Glomerular visceral epithelial cell (primary cell): ENCODE measurements around the gene HSPG2.
A peak's percentile ranks its signal among the peaks of the same experiment; 100 is the strongest.

Experiments used
- DNase-seq: peaks from one replicate; pipeline ENCODE4 v3.0.0-alpha.2; 2016; ENCODE audit errors: extremely low spot score

HSPG2 gene

DNA sequence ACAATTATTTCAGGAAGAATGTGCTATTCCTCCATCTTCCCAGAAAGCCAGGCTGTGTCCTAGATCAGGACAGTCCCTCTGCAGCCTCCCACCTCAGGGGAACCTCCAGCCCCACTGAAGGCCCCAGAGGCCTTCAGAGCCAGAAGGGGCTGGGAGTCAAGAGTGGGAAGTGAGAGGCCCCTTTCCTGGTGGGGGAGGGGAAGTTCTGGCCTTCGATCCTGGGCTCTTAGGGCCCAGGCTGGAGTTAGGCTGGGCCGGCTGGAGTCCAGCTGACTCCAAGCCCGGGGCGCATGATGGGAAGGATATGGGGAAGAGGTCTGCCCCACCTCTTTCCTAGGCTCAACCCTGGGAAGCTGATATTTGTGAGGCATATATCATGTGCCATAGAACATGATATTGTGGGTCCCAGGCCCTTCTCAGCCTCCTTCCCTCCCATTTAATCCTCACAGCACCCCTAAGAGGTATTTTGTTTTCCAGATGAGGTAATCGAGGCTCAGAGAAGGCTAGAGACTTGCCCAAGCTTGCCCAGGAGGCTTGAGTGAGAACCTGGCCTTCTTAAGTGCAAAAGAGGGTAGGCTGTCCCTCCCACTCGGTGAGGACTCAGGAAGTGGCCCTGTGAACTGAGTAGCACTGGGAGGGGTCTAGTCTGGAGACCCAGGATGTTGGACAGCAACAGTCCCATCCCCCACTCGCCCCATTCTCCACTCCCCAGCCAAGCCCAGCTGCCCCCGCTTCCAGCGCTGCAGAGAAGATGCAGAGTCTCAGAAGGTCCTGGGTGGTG, 18.6 kb upstream of the HSPG2 start:
- peak; percentile 35 for DNase-seq

DNA sequence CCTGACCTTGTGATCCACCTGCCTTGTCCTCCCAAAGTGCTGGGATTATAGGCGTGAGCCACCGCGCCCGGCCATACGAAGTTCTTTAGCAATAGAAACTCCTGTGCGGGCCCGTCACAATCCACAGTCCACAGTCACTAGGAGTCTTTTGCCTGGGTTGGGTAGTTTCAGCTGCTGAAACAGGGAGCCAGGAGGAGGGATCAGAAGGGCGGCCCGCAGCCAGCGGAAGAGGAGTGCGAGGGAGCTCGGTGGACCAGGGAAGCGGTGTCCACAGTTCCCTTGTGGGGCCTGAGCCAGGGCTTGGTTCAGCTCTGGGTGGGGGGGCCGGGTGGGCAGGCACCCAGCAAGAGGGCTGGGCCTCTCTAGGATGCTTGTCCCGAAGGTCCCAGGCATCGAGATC, 17.9 kb upstream of the HSPG2 start:
- no peak for DNase-seq

DNA sequence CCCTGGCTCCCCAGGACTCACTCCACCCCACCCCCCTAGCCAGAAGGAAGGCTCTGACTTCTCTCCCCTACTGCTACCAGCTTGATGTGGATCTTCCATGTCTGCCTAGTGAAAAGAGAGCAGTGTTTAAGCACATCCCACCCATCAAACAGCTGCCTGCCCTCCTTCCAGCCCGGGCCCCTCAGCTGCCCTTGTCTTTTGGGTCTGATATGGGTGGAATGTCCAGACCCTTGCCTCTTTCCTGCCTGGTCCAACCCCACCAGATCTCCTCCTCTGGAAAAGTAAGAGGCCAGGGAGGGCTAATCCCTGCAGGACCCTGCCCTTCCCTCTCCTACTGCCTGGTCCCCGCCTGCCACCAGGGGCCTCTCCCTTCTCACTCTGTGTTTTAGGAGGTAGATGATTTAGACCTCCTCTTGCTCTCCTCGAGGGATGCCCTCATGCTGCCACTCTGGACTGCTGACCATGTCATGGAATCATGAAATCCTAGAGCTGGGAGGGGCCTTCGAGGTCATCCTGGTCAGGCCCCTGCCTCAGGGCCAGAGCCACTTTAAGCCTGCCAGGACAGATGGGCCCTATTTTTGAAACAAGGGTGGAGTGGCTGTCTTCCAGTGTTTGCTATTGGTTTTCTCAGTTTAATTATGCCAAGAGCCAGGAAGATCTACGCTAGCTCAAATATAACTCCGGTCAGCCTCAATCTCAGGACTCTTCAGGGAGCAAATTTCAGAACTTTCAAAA, 15.8 kb upstream of the HSPG2 start:
- DNase-seq = no peak

DNA sequence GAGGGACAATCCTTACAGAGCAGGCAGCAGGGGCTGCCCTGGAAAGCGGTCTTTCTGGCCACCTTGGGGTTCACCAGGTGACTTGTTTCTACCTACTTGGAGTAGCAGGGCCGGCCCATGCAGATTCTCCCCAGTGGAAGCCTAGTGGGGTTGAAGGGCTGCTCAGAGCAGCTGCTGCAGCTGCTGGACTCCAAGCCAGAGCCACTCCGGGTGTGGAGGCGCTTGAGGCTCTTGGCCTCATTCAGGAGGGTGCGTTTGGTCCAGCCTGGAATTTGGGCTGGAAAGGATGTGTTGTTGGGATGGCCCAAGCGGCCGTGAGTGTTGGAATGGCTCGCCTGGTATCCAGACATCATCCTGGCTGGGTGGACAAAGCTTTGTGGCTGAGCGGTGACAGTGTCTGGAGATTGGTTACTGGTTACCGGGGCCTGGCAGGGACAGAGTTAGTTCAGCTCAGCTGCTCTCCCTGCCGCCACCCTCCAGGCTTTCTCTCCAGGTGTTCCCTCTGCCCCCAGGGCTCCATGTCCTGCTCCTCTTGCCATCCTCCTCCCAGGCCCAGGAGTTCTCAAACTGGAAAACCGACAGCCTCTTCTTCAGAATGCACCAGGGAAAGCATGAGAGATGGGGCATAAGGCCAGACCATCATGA, 14.2 kb upstream of the HSPG2 start:
- DNase-seq = no peak

DNA sequence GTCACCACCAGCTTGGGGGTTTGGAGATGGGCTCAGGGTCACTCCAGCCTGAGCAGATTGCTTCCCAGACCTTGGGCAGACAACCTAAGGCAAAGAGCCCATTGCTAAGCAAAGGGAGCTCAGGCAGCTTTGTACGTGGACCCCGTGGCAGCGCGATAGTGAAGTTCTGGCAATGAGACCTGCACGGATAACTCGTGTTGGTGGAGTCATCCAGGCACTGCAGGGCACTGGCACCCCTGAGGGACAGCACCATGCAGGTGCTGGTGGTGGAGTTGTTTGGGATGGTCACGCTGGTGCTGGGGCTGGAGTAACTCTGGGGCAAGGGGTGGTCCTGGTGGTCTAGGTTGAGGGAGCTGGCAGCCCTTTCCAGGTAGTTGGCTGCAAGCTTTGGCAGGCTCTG, 13.6 kb upstream of the HSPG2 start:
- no peak for DNase-seq

GRCh38 chr1:21946836-21947587, 9.9 kb upstream of the HSPG2 start:
- no peak for DNase-seq

GRCh38 chr1:21944733-21945073, 7.6 kb upstream of the HSPG2 start:
- DNase-seq = no peak

DNA sequence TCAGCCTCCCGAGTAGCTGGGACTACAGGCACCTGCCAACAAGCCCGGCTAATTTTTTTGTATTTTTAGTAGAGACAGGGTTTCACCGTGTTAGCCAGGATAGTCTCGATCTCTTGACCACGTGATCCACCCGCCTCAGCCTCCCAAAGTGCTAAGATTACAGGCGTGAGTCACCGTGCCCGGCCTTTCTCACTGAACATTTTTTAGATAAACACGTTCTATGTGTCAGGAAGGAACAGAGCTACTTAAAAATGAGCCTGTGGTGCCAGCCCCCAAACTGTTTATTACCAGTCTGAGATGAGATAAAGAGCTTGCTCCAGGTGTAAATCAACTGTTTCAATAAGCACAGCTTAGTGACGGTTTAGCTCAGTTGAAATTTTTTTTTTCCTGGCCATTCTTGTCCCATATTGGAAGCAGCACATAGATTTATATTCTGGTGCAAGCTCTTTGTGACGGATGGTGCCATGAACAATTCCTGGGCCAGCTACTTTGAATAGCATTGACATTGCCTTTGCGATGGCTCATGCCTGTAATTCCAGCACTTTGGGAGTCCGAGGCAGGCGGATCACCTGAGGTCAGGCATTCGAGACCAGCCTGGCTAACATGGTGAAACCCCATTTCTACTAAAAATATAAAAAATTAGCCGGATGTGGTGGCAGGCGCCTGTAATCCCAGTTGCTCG, 6.0 kb upstream of the HSPG2 start:
- peak; percentile 30 for DNase-seq

DNA sequence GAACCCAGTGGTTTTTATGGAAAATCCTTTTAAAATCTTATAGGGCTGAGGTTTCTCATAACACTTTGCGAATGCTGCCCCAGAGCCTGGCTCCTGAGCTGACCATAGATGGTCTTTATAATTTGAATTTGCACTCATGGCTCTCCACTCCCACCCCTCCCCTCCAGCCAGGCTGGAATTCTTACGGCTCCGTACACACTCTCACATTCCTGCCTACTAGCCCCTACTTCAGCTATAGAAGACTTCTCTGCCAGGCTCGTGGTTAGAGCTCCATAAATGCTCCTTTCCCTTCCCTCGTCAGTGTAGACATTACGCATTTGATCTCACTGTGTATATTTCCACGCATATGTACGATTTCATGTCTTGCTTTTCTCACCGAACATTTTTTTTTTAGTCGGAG, 5.4 kb upstream of the HSPG2 start:
- DNase-seq = no peak

DNA sequence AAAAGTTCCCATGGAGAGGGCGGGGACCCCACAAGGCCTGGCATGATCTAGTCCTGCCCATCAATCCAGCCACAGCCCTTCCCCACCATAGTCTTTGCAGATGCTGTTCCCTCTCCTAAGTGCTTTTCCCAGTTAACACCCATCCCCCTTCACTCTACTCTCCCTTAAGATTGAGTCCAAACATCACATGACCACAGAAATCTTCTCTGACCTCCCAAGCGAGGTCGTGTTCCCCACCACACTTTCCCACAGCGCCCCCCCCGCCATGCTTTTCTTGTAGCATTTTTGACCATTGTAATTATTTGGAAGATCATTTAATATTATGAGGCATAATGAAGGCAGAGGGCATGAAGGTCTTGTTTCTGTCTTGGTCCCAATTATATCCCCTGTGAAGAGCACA, 4.3 kb upstream of the HSPG2 start:
- no peak for DNase-seq

- DNase-seq = no peak
Observed at GRCh38 chr1:21940492-21940891, 3.4 kb upstream of the HSPG2 start.

DNA sequence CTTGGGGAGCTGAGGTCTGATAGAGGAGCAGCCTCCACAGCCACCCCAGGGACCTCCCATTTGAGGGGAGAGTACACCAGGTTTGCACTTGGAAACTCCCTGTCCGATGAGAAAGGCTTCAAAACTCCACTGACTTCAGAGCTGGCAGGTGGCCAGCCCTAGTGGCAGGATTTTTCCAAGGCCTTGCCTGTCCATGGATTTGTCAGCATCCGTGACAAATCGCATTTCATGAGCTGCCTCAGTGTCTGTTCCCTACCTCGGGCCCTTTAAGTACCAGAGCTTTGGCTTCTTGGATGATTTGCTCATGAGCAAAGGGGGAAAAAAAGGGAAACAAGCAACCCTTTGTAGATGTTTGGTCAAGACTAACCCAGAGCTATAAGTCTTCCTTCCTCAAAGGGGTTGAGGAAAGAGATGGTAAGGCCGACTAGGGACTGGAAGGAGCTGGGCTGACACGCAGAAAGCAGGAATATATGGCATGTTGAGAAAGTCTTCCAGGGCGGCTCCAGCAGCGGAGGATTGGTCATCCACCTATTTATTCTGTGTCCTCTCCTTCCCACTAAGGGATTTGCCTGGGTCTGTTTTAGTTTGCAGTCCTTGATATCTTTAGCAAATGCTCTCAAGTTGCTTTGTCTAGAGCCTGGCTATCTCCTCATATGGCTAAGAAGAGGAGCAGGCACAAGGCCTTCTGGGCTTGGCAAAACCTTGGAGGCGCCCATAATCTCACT, 2.7 kb upstream of the HSPG2 start:
- peak; percentile 96 for DNase-seq

DNA sequence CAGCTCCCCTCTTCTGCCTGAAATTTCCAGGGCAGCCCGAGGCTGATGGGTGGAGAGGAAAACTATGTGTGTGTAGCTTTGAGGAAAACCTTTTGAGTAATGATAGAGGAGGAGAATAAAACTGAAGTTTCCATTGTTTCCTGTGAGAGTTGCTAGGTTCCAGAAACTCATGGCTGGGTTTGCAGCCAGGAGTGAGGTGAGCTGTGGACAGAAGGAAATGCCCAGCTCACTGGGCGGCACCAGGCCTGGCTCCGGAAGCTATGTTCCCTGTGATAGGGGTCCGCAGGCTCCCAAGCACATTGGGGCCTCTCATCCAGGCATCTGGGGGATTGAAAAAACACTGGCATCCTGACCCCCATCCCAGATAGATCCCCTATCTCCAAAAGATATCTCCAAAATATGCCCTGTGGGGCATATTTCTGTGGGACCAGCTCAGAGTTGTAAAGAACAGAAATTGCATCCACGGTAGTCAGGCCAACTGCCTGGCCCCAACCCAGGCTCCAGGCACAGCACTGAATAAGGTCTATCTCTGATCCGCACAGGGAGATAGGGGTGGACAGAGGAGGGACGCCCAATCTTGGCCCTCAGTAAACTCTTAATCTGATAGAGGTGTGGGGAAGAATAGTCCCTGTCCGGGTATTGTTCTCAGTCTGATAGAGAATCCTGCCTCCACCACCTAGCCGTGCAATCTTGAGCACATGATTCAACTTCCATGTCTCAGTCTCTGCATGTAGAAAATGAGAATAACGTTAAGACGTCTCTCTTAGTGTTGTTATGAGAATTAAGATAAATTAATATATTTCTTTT, 1.8 kb upstream of the HSPG2 start:
- no peak for DNase-seq

- peak; percentile 92 for DNase-seq
Observed at GRCh38 chr1:21937372-21938121, 437 bp upstream of the HSPG2 start.

GRCh38 chr1:21936366-21937031, 611 bp downstream of the HSPG2 start:
- no peak for DNase-seq

DNA sequence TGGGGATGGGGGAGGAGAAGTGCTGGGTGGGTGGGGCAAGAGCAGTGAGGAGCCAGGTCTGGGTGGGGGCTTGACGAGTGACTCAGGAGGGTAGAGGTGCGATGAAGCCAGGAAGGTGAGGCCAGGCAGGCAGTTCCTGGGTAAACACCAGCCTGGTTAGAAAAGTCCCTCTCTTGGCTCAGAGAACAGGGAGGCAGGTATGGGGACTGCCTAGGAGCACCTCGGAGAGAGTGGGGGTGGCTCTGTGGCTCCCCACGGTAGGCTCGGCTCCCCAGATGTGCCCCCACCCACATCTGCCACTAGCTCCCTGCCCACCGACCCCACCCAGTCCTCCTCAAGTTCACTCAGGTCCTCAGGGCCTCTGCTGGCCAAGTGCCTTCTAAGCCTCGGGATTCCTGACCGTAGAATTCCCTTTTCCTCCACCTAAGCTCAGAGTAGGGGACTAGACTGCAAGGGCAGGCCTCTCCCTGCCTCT, 1.2 kb downstream of the HSPG2 start:
- DNase-seq = peak; percentile 52

DNA sequence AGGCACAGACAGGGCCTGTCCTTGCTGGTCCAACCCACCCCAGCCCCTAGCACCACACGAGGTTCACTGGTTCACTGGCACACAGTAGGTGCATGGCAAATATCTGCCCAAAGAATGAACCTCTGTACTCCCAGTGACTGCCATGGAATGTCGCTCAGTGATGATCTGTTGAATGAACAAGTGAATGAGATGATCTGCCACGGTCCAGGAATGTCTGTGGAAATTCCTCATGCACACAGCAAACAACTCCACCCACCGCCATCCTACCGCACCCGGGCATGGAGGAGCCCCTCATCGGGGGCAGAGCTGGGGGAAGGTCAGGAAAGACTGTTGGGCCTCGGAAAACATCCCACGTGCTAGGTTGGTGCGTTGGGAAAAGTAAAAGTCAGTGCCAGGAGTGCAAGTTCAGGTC, 1.7 kb downstream of the HSPG2 start:
- peak; percentile 72 for DNase-seq

DNA sequence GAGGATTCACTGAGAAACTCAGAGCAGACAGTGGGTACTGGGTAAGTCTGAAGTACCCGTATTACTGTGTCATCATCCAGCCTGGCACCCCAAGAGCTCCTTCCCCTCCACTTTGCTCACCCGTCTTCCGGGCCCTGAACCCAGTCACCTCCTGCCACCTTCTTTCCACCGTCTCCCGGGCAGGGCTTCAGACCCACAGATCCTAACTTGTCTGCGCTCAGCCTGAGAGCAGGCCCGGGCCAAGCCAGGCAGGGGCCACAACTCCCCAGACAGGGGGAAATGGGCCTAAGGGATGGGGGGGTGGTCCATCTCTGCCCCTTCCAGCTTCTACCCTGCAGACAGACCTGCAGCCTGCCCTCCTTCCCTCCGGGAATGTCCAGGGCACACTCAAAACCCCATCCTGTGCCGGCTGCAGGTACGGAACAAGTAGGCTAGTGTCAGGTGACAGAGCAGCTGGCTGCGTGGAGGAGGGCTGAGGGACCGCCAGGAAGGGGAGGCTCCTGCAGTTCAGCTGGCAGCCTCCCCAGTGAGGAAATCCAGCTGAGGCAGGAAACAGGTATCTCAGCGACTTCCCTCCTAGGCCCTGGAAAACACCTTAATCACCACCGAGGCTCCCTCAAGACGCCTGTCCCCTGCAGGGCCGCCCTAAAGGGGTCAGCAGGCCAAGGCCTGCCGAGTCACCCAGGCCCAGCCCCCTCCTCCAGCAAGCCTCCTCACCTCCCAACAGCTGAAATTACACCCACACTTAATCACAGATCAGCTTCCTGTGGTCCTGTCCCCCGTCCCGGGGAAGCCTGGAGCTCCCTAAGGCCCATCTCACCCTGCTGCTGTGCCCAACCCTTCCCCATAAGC, 3.5 kb downstream of the HSPG2 start:
- DNase-seq = peak; percentile 57
